ENCODE measurements around the gene CAPN7.
"Not testable (repeated sequence)": the region's sequence is repeated elsewhere in the genome, so short reads cannot be mapped to it uniquely, and the experiment has no call there.

Gene CAPN7

DNA sequence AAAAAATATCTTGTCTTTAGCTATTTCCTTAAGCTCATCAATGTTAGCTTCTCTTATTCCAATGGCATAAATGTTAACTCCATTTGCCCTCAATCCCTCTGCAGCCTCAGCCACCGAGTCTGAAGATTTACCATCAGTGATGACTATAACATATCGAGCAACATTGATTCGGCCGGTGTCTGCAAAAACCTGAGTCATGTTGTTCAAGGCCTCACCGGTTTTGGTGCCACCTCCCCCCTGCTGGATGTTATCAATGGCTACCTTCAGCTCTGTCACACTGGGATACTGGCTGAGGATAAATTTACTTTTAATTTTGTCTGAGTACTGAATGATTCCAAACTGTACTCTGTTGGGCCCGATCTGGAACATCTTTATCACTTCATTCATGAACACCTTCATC lies 41.0 kb upstream of the CAPN7 start:
- POLR2A ChIA-PET = no interaction called here
- TF ChIP-seq, protein P1, sequence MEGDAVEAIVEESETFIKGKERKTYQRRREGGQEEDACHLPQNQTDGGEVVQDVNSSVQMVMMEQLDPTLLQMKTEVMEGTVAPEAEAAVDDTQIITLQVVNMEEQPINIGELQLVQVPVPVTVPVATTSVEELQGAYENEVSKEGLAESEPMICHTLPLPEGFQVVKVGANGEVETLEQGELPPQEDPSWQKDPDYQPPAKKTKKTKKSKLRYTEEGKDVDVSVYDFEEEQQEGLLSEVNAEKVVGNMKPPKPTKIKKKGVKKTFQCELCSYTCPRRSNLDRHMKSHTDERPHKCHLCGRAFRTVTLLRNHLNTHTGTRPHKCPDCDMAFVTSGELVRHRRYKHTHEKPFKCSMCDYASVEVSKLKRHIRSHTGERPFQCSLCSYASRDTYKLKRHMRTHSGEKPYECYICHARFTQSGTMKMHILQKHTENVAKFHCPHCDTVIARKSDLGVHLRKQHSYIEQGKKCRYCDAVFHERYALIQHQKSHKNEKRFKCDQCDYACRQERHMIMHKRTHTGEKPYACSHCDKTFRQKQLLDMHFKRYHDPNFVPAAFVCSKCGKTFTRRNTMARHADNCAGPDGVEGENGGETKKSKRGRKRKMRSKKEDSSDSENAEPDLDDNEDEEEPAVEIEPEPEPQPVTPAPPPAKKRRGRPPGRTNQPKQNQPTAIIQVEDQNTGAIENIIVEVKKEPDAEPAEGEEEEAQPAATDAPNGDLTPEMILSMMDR (IDR thresholded peaks at IDR 0.05; ENCODE audit: control extremely low read depth, extremely low read depth, low read depth, missing control alignments) = no peak
- CTCF ChIA-PET = interaction anchor here (0.9 to 1.3 kb wide), 3 partner anchors 11 to 17 kb away, joined by 3 to 4 read pairs (median 4); no protein-coding TSS in a partner anchor
- DNase-seq (ENCODE audit: extremely low spot score) = no peak

GRCh38 chr3:15166391-15166790 lies 39.7 kb upstream of the CAPN7 start:
- CTCF ChIA-PET = interaction anchor here (1.4 to 3.1 kb wide), 3 partner anchors 36 to 58 kb away, joined by 3 to 9 read pairs (median 4); no protein-coding TSS in a partner anchor
- POLR2A ChIA-PET; DNase-seq (ENCODE audit: extremely low spot score): not testable (repeated sequence)

- CTCF ChIA-PET = interaction anchor here (1.2 kb wide), 1 partner anchor 63 kb away, joined by 3 read pairs; no protein-coding TSS in a partner anchor
- POLR2A ChIA-PET = no interaction called here
- peak; percentile 38 for DNase-seq (ENCODE audit: extremely low spot score)
- TF ChIP-seq, protein P1 (IDR thresholded peaks at IDR 0.05; ENCODE audit: control extremely low read depth, extremely low read depth, low read depth, missing control alignments) = no peak
Observed at GRCh38 chr3:15171096-15171495, 35.0 kb upstream of the CAPN7 start.

DNA sequence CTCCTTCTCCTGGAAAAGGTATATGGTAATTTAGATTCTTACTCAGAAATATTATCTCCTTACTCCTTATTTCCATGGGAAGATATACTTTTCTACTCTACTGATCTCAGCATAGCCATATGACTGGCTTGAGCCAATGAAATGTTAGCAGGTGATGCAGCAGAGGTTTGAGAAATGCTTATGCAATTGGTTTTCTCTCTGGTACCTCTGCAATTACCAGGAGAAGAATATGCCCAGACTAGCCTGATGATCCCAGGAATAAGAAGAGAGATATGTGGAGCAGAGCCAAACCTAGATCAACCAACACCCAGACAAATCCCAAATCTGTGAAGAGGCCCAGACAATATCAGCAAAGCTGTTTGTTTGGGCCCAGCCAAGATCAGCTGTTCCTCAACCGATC lies 33.2 kb upstream of the CAPN7 start:
- no peak for DNase-seq (ENCODE audit: extremely low spot score)
- ChIA-PET POLR2A (no interaction called here), CTCF (interaction anchor here (1.4 kb wide), 1 partner anchor 8 kb away, joined by 4 read pairs; no protein-coding TSS in a partner anchor)
- TF ChIP-seq, protein P1 (IDR thresholded peaks at IDR 0.05; ENCODE audit: control extremely low read depth, extremely low read depth, low read depth, missing control alignments) = no peak

GRCh38 chr3:15174953-15175352 lies 31.1 kb upstream of the CAPN7 start:
- no peak for DNase-seq (ENCODE audit: extremely low spot score)
- ChIA-PET POLR2A (no interaction called here), CTCF (interaction anchor here (0.9 to 1.6 kb wide), 3 partner anchors 25 to 70 kb away, joined by 3 to 4 read pairs (median 3); no protein-coding TSS in a partner anchor)
- TF ChIP-seq, protein P1 (IDR thresholded peaks at IDR 0.05; ENCODE audit: control extremely low read depth, extremely low read depth, low read depth, missing control alignments) = no peak

DNA sequence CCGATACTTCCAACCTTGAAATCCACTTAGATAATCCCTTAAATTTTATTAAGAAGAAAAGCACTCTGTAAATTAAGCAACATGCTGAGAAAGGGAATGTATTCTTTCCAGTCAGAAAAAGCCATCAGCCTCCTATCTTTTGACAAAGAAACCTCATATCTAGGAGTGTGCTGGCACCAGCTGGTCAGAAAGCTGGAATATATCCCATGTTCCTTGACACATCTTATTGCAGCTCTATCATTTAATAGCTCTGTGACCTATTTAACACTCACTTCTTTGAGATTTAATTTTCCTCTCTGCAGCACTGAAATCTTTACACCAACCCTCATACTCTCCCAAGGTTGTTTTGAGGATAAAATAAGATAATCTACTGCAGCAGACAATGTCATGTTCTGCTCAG lies 30.4 kb upstream of the CAPN7 start:
- ChIA-PET CTCF (interaction anchor here (0.9 to 1.6 kb wide), 2 partner anchors 26 to 71 kb away, joined by 3 to 4 read pairs; no protein-coding TSS in a partner anchor), POLR2A (no interaction called here)
- DNase-seq (ENCODE audit: extremely low spot score) = no peak
- TF ChIP-seq, protein P1 (IDR thresholded peaks at IDR 0.05; ENCODE audit: control extremely low read depth, extremely low read depth, low read depth, missing control alignments) = no peak

- TF ChIP-seq, protein P1 (IDR thresholded peaks at IDR 0.05; ENCODE audit: control extremely low read depth, extremely low read depth, low read depth, missing control alignments) = no peak
- ChIA-PET CTCF (interaction anchor here (0.7 to 2.7 kb wide), 8 partner anchors 8 to 88 kb away, joined by 3 to 14 read pairs (median 4); partner anchors contain the start of gene CAPN7), POLR2A (interaction anchor here (1.6 kb wide), 1 partner anchor 25 kb away, joined by 5 read pairs; the partner anchor contains the start of gene CAPN7)
- DNase-seq (ENCODE audit: extremely low spot score) = peak; percentile 28
Observed at GRCh38 chr3:15180042-15180611, 25.9 kb upstream of the CAPN7 start.

All from GM10248 (cell line).